RWPE2 (cell line): Measurements from ENCODE around the gene AHCYL1.

Source experiments
- ATAC-seq: fragments of 200-7000 bp; cut with Tn5 transposase; 3 replicates; pipeline ENCODE4 v1.9.1; 2021; ENCODE audit warnings: low read depth
- DNase-seq: peaks from one replicate; pipeline ENCODE4 v3.0.0-alpha.2; 2020; ENCODE audit warnings: low spot score
- H3K27ac ChIP-seq: fragments of 450-650 bp; 2 replicates; pipeline ENCODE4 v1.5.1; 2017; ENCODE audit warnings: mild to moderate bottlenecking; ENCODE audit not compliant: poor library complexity, severe bottlenecking
- H3K27me3 ChIP-seq: fragments of 250-450 bp; sonication (Bioruptor Pico); 2 replicates; pipeline ENCODE4 v1.5.1; 2021; ENCODE audit warnings: mild to moderate bottlenecking, moderate library complexity; ENCODE audit not compliant: insufficient read depth, poor library complexity, severe bottlenecking
- H3K36me3 ChIP-seq: fragments of 250-450 bp; sonication (Bioruptor Pico); 2 replicates; pipeline ENCODE4 v1.5.1; 2020; ENCODE audit warnings: low read depth, mild to moderate bottlenecking, moderate library complexity
- H3K4me1 ChIP-seq: fragments of 250-450 bp; sonication (Bioruptor Pico); 2 replicates; pipeline ENCODE4 v1.5.1; 2021; ENCODE audit warnings: mild to moderate bottlenecking, moderate library complexity; ENCODE audit not compliant: insufficient read depth, poor library complexity, severe bottlenecking
- H3K4me3 ChIP-seq: fragments of 250-450 bp; sonication (Bioruptor Pico); 2 replicates; pipeline ENCODE4 v1.5.1; 2021; ENCODE audit warnings: mild to moderate bottlenecking, moderate library complexity; ENCODE audit not compliant: severe bottlenecking
- H3K9me3 ChIP-seq: fragments of 250-450 bp; sonication (Bioruptor Pico); 2 replicates; pipeline ENCODE4 v1.5.1; 2021; ENCODE audit warnings: mild to moderate bottlenecking, moderate library complexity; ENCODE audit not compliant: severe bottlenecking
- CTCF ChIP-seq: fragments of 450-650 bp; IDR thresholded peaks from one replicate; pipeline ENCODE4 v1.5.1; 2017; ENCODE audit warnings: mild to moderate bottlenecking, moderate library complexity; ENCODE audit not compliant: poor library complexity, severe bottlenecking

The AHCYL1 gene

DNA sequence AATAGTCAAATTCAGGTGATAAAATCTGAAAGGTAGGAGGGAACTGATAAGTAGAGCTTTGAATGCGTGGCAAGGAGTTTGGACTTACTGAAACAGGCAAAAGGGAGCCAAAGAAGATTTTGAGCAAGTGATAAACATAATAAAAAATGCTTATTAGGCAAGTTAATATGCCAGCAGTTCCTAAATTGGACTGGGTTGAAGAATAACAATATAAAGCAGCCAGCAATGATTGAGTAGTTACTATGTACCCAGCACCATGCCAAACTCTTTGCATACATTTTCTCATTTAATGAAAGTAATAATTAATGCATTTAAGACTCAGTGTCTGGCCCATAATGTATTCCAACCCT lies 23.8 kb upstream of the AHCYL1 start:
- no peak for TF ChIP-seq CTCF
- Histone ChIP-seq H3K9me3 (no peaks in the 10 kb centered on the region), H3K27me3 (no peaks in the 10 kb centered on the region), H3K36me3 (no peaks in the 10 kb centered on the region), H3K27ac (peak overlapping the region; percentile 81), H3K4me1 (peaks cover 14% of the 10 kb centered on the region), H3K4me3 (no peak overlapping the region)
- DNase-seq = no peak
- no peak for ATAC-seq

DNA sequence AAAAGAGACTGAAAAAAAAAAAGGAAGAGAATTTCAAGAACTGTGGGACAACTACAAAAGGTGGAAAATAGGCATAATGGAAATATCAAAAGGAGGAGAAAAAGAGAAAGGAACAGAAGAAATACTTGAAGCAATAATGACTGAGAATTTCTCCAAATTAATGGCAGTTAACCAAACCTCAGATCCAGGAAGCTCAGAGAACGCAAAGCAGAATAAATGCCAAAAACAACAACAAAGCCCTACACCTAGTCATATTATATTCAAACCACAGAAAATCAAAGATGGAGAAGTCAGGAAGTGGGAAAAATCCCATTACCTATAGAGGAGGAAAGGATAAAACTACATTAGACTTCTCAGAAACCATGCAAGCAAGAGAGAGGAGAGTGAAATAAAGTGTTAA lies 20.7 kb upstream of the AHCYL1 start:
- H3K4me1 ChIP-seq = peaks cover 14% of the 10 kb centered on the region
- TF ChIP-seq CTCF = no peak
- H3K36me3 ChIP-seq = no peaks in the 10 kb centered on the region
- H3K27me3 ChIP-seq = no peaks in the 10 kb centered on the region
- ATAC-seq (no peak), DNase-seq (no peak)
- H3K9me3 ChIP-seq = no peaks in the 10 kb centered on the region
- H3K4me3 ChIP-seq = no peak overlapping the region
- no peak overlapping the region for H3K27ac ChIP-seq

DNA sequence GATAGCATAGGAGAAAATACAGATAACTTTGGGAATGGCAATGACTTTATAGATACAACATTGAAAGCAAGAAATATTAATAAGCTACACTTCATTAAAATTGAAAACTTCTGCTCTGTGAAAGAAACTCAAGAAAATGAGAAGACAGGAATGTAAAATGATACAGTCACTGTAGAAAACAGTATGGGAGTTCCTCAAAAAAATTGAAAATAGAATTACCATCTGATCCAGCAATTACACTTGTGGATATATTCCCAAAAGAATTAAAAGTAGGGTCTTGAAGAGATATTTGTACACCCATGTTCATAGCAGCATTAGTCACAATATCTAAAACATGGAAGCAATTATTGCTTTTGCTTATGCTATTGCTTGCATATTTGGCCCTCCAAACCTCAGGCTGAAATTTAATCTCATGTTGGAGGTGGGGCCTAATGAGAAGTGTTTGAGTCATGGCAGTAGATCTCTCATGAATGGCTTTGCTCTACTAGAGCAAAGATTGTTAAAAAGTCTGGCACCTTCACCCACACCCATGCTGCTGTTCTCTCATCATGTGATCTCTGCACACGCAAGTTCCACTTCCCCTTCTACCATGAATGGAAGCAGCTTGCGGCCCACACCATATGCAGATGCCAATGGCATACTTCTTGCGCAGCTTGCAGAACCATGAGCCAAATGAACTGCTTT lies 15.3 kb upstream of the AHCYL1 start:
- H3K27ac ChIP-seq = peak overlapping the region; percentile 14
- peak; percentile 89 for ATAC-seq
- DNase-seq = no peak
- TF ChIP-seq CTCF = no peak
- H3K36me3 ChIP-seq = no peaks in the 10 kb centered on the region
- H3K4me1 ChIP-seq = peaks cover 11% of the 10 kb centered on the region
- no peak overlapping the region for H3K4me3 ChIP-seq
- H3K27me3 ChIP-seq = no peaks in the 10 kb centered on the region
- no peaks in the 10 kb centered on the region for H3K9me3 ChIP-seq

DNA sequence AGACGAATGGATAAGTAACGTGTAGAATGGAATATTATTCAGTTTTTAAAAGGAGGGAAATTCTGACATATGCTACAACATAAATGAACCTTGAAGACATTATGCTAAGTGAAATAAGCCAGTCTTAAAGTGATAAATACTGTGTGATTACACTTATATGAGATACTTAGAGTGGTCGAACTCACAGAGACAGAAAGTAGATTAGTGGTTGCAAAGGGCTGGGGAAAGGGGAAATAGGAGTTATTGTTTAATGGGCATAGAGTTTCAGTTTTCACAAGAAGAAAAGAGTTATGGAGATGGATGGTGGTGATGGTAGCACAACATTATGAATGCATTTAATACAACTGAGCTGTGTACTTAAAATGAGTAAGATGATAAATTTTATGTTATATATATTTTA lies 14.7 kb upstream of the AHCYL1 start:
- no peaks in the 10 kb centered on the region for H3K36me3 ChIP-seq
- DNase-seq (no peak), ATAC-seq (no peak)
- no peaks in the 10 kb centered on the region for H3K9me3 ChIP-seq
- peaks cover 17% of the 10 kb centered on the region for H3K4me1 ChIP-seq
- no peak overlapping the region for H3K4me3 ChIP-seq
- no peaks in the 10 kb centered on the region for H3K27me3 ChIP-seq
- no peak for TF ChIP-seq CTCF
- peak overlapping the region; percentile 14 for H3K27ac ChIP-seq

- no peaks in the 10 kb centered on the region for H3K36me3 ChIP-seq
- no peak for DNase-seq
- no peak for ATAC-seq
- no peak overlapping the region for H3K4me3 ChIP-seq
- TF ChIP-seq CTCF = no peak
- no peak overlapping the region for H3K27ac ChIP-seq
- H3K9me3 ChIP-seq = no peaks in the 10 kb centered on the region
- H3K4me1 ChIP-seq = peaks cover 34% of the 10 kb centered on the region
- H3K27me3 ChIP-seq = no peaks in the 10 kb centered on the region
These were observed 13.0 kb upstream of the AHCYL1 start for GRCh38 chr1:109971559-109971958.
